DOHH2 (cell line): Measurements from ENCODE around the gene TIMM50.

Experiments used
- H3F3A ChIP-seq: fragments of 200-600 bp; sonication (generic), shearing (Covaris generic); 2 replicates; pipeline ENCODE4 v1.6.0; 2016; ENCODE audit warnings: antibody characterized with exemption, mild to moderate bottlenecking; ENCODE audit not compliant: control insufficient read depth, insufficient read depth
- H3K27ac ChIP-seq: fragments of 200-600 bp; sonication (generic); 2 replicates; pipeline ENCODE4 v1.5.1; 2014; ENCODE audit warnings: low read depth, mild to moderate bottlenecking, low read length, moderate library complexity
- H3K27me3 ChIP-seq: fragments of 200-600 bp; sonication (generic); 2 replicates; pipeline ENCODE4 v1.6.1; 2014; ENCODE audit warnings: mild to moderate bottlenecking, low read length, mixed read lengths; ENCODE audit not compliant: control insufficient read depth
- H3K36me3 ChIP-seq: fragments of 200-600 bp; sonication (generic); 2 replicates; pipeline ENCODE4 v1.6.1; 2014; ENCODE audit warnings: mild to moderate bottlenecking, low read length, moderate library complexity, mixed read lengths; ENCODE audit not compliant: control insufficient read depth
- H3K4me1 ChIP-seq: fragments of 200-600 bp; sonication (generic); 2 replicates; pipeline ENCODE4 v1.6.1; 2014; ENCODE audit warnings: mild to moderate bottlenecking, low read length, mixed read lengths; ENCODE audit not compliant: control insufficient read depth
- H3K4me2 ChIP-seq: fragments of 200-600 bp; sonication (generic); 2 replicates; pipeline ENCODE4 v1.6.0; 2014; ENCODE audit warnings: mild to moderate bottlenecking, low read length, moderate library complexity
- H3K4me3 ChIP-seq: fragments of 200-600 bp; sonication (generic); 2 replicates; pipeline ENCODE4 v1.5.1; 2014; ENCODE audit warnings: mild to moderate bottlenecking, low read length, mixed read lengths
- H3K79me2 ChIP-seq: fragments of 200-600 bp; sonication (generic); 2 replicates; pipeline ENCODE4 v1.6.1; 2014; ENCODE audit warnings: mild to moderate bottlenecking, low read length, mixed read lengths; ENCODE audit not compliant: control insufficient read depth
- H3K9me2 ChIP-seq: fragments of 200-600 bp; sonication (generic); replicated peaks from 2 replicates; pipeline ENCODE4 v1.6.1; 2014; ENCODE audit warnings: mild to moderate bottlenecking, low read length, mixed read lengths; ENCODE audit not compliant: control insufficient read depth
- H3K9me3 ChIP-seq: fragments of 200-600 bp; sonication (generic); 2 replicates; pipeline ENCODE4 v1.6.1; 2014; ENCODE audit warnings: antibody characterized with exemption, low read length, mixed read lengths; ENCODE audit not compliant: control insufficient read depth, insufficient read depth
- H4K20me1 ChIP-seq: fragments of 200-600 bp; sonication (generic); 2 replicates; pipeline ENCODE4 v1.6.0; 2014; ENCODE audit warnings: low read depth, mild to moderate bottlenecking, antibody characterized with exemption, low read length, moderate library complexity; ENCODE audit not compliant: control insufficient read depth, insufficient read depth
- EZH2phosphoT487 ChIP-seq: fragments of 200-600 bp; sonication (generic); IDR thresholded peaks from 2 replicates; pipeline ENCODE4 v1.6.1; 2017; ENCODE audit warnings: borderline replicate concordance, mild to moderate bottlenecking, antibody characterized with exemption, low read length, moderate library complexity, mixed read lengths
- TF ChIP-seq, protein P1 (sequence below): fragments of 200-600 bp; sonication (generic); IDR thresholded peaks from one replicate; pipeline ENCODE4 v1.5.1; 2014; ENCODE audit warnings: antibody characterized with exemption, mild to moderate bottlenecking, low read depth, low read length; ENCODE audit not compliant: poor library complexity, severe bottlenecking

Gene TIMM50

DNA sequence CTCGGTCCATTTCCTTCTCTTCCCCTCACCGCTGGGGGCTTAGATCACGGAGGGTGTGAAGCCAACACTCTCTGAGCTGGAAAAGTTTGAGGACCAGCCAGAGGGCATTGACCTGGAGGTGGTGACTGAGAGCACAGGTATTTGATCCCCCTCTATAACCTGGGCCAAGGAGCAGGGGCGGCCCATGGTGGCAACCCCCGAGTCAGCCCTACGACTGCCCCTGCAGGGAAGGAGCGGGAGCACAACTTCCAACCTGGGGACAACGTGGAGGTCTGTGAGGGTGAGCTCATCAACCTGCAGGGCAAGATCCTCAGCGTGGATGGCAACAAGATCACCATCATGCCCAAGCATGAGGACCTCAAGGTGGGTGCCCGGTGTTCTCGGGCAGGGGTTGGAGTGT is 11.6 kb upstream of the TIMM50 start:
- no peaks in the 10 kb centered on the region for H4K20me1 ChIP-seq
- no peaks in the 10 kb centered on the region for H3K27me3 ChIP-seq
- no peaks in the 10 kb centered on the region for H3K4me1 ChIP-seq
- TF ChIP-seq EZH2phosphoT487, result no peak
- TF ChIP-seq, protein P1, sequence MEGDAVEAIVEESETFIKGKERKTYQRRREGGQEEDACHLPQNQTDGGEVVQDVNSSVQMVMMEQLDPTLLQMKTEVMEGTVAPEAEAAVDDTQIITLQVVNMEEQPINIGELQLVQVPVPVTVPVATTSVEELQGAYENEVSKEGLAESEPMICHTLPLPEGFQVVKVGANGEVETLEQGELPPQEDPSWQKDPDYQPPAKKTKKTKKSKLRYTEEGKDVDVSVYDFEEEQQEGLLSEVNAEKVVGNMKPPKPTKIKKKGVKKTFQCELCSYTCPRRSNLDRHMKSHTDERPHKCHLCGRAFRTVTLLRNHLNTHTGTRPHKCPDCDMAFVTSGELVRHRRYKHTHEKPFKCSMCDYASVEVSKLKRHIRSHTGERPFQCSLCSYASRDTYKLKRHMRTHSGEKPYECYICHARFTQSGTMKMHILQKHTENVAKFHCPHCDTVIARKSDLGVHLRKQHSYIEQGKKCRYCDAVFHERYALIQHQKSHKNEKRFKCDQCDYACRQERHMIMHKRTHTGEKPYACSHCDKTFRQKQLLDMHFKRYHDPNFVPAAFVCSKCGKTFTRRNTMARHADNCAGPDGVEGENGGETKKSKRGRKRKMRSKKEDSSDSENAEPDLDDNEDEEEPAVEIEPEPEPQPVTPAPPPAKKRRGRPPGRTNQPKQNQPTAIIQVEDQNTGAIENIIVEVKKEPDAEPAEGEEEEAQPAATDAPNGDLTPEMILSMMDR, result no peak
- no peaks in the 10 kb centered on the region for H3K9me2 ChIP-seq
- H3F3A ChIP-seq, result no peaks in the 10 kb centered on the region
- H3K36me3 ChIP-seq, result peaks cover 91% of the 10 kb centered on the region
- H3K4me2 ChIP-seq, result no peak overlapping the region
- no peak overlapping the region for H3K4me3 ChIP-seq
- no peaks in the 10 kb centered on the region; the same call in 1 of the 2 replicates for H3K79me2 ChIP-seq
- no peak overlapping the region for H3K27ac ChIP-seq
- no peaks in the 10 kb centered on the region for H3K9me3 ChIP-seq

DNA sequence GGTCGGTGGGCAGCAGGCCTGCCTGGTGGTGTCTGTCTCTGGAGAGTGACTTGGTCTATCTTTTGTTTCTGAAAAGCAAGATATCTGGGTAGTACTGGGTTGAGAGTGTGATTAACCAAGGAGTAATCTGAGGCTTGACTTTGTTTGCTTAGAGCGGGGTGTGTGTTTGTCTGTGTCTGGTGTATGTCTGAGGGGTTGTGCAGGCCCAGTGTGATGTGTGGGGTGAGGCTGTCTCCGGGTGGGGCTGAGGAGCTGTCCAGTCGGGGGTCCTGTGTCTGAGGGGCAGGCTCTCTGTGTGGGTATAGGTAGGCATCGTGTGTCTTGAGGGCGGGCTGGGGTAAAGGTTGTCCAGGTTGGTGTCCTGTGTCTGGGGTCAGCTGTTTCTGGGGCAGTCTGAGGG is 11.1 kb upstream of the TIMM50 start:
- Histone ChIP-seq H3F3A (no peaks in the 10 kb centered on the region), H4K20me1 (no peaks in the 10 kb centered on the region), H3K36me3 (peaks cover 93% of the 10 kb centered on the region), H3K79me2 (no peaks in the 10 kb centered on the region; the same call in 1 of the 2 replicates), H3K9me3 (no peaks in the 10 kb centered on the region), H3K4me1 (no peaks in the 10 kb centered on the region), H3K4me2 (no peak overlapping the region), H3K27ac (no peak overlapping the region), H3K27me3 (no peaks in the 10 kb centered on the region), H3K9me2 (no peaks in the 10 kb centered on the region), H3K4me3 (no peak overlapping the region)
- TF ChIP-seq EZH2phosphoT487, result no peak
- TF ChIP-seq, protein P1, result no peak

DNA sequence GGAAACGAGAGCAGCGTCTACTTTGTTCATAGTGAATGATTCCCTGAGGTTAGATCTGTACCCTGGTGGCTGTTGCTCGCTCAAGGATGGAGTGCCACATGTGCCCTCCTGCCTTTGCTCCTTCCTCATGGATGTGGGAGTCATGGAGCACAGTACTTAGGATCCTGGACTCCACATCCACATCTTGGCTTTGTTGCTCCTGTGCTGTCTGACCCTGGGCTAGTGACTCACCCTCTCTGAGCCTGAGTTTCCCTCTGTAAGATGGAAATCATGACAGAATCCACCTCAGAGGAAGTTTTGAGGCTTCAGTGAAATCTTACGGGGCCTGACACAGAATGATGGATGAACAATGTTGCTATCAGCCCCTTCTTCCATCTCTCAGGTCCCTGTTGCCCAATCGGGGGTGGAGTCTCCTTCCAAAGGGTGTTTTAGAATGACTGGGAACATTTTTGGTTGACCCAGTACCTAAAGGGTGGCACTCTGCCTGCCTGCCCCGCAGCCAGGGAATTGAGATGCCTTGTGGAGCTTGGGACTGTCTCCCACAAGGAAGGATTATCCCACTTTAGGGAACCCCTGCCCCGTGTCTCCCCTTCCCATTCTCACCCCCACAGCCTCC is 9.8 kb upstream of the TIMM50 start:
- H3K36me3 ChIP-seq, result peaks cover 91% of the 10 kb centered on the region
- no peaks in the 10 kb centered on the region for H3F3A ChIP-seq
- no peak overlapping the region for H3K4me2 ChIP-seq
- no peaks in the 10 kb centered on the region for H3K9me3 ChIP-seq
- H3K27me3 ChIP-seq, result no peaks in the 10 kb centered on the region
- no peaks in the 10 kb centered on the region for H4K20me1 ChIP-seq
- H3K79me2 ChIP-seq, result no peaks in the 10 kb centered on the region
- no peak overlapping the region for H3K27ac ChIP-seq
- no peaks in the 10 kb centered on the region for H3K9me2 ChIP-seq
- H3K4me3 ChIP-seq, result no peak overlapping the region
- TF ChIP-seq, protein P1, result no peak
- TF ChIP-seq EZH2phosphoT487, result no peak
- H3K4me1 ChIP-seq, result no peaks in the 10 kb centered on the region
